ENCODE results near the gene CRYBB3.
"Not testable (repeated sequence)": the region's sequence is repeated elsewhere in the genome, so short reads cannot be mapped to it uniquely, and the experiment has no call there.

Gene CRYBB3

GRCh38 chr22:25176175-25176574, 23.5 kb upstream of the CRYBB3 start:
- TF ChIP-seq CTCF (IDR thresholded peaks at IDR 0.05; ENCODE audit: low read depth, low read length), result no peak
- in situ Hi-C loops (cut with HindIII; ENCODE audit: low sequenced_read_pairs), result no loop called here
- H3K4me3 ChIP-seq (ENCODE audit: low read depth, low read length), result no peak overlapping the region
- no peak for DNase-seq (ENCODE audit: low read depth, low spot score)

- DNase-seq (ENCODE audit: low read depth, low spot score), result no peak
- in situ Hi-C loops (cut with HindIII; ENCODE audit: low sequenced_read_pairs), result no loop called here
- H3K4me3 ChIP-seq (ENCODE audit: low read depth, low read length), result no peak overlapping the region
- TF ChIP-seq CTCF (IDR thresholded peaks at IDR 0.05; ENCODE audit: low read depth, low read length), result no peak
Measured at GRCh38 chr22:25176799-25177198, 22.9 kb upstream of the CRYBB3 start.

GRCh38 chr22:25177226-25177625, 22.4 kb upstream of the CRYBB3 start:
- DNase-seq (ENCODE audit: low read depth, low spot score), result no peak
- no peak overlapping the region for H3K4me3 ChIP-seq (ENCODE audit: low read depth, low read length)
- in situ Hi-C loops (cut with HindIII; ENCODE audit: low sequenced_read_pairs), result no loop called here
- TF ChIP-seq CTCF (IDR thresholded peaks at IDR 0.05; ENCODE audit: low read depth, low read length), result no peak

GRCh38 chr22:25177895-25178294, 21.8 kb upstream of the CRYBB3 start:
- in situ Hi-C loops (cut with HindIII; ENCODE audit: low sequenced_read_pairs), result no loop called here
- no peak for DNase-seq (ENCODE audit: low read depth, low spot score)
- TF ChIP-seq CTCF (IDR thresholded peaks at IDR 0.05; ENCODE audit: low read depth, low read length), result no peak
- no peak overlapping the region for H3K4me3 ChIP-seq (ENCODE audit: low read depth, low read length)

GRCh38 chr22:25178348-25178747, 21.3 kb upstream of the CRYBB3 start:
- in situ Hi-C loops (cut with HindIII; ENCODE audit: low sequenced_read_pairs); DNase-seq (ENCODE audit: low read depth, low spot score); H3K4me3 ChIP-seq (ENCODE audit: low read depth, low read length): not testable (repeated sequence)

- H3K4me3 ChIP-seq (ENCODE audit: low read depth, low read length); DNase-seq (ENCODE audit: low read depth, low spot score); in situ Hi-C loops (cut with HindIII; ENCODE audit: low sequenced_read_pairs): not testable (repeated sequence)
Measured at GRCh38 chr22:25178869-25179631, 20.6 kb upstream of the CRYBB3 start.

GRCh38 chr22:25182131-25183110, 17.2 kb upstream of the CRYBB3 start:
- no peak for DNase-seq (ENCODE audit: low read depth, low spot score)
- no peak for TF ChIP-seq CTCF (IDR thresholded peaks at IDR 0.05; ENCODE audit: low read depth, low read length)
- no peak overlapping the region for H3K4me3 ChIP-seq (ENCODE audit: low read depth, low read length)
- in situ Hi-C loops (cut with HindIII; ENCODE audit: low sequenced_read_pairs), result no loop called here

Measured in astrocyte of the spinal cord (primary cell).